ENCODE data around the gene CYLD. TPM values are rescaled to one million over a fixed set of nuclear protein-coding genes. Genes with fewer than 3 reads are reported as not detected.

CYLD gene
- total and polyA plus RNA-seq, 2 donors (not counting 3 experiments of a cell fraction or from before 2014, with no cell fraction given), result 7.4 to 21.5 TPM

GRCh38 chr16:50802961-50803360, 61.1 kb downstream of the CYLD start:
- Histone ChIP-seq H3K4me1 (ENCODE audit: control insufficient read depth, extremely low read depth, insufficient read depth, low read length) (no peaks in the 10 kb centered on the region), H3K9ac (replicated peaks; ENCODE audit: extremely low read depth, insufficient read depth, low read length) (no peak overlapping the region), H3K4me2 (ENCODE audit: insufficient read depth, low read length) (no peak overlapping the region), H3K9me1 (replicated peaks; ENCODE audit: control insufficient read depth, extremely low read depth, insufficient read depth, low read length) (no peaks in the 10 kb centered on the region), H3K4me3 (replicated peaks in 1 of 3; ENCODE audit: insufficient read depth in 1 of 3, low read depth in 1 of 3, low read length in 3 of 3) (no peak overlapping the region), H3K9me3 (replicated peaks; ENCODE audit: control insufficient read depth, insufficient read depth, low read length) (no peaks in the 10 kb centered on the region), H2AFZ (ENCODE audit: low read depth, low read length) (no peak overlapping the region), H3K27ac (ENCODE audit: insufficient read depth, low read depth, low read length) (no peak overlapping the region), H3K79me2 (ENCODE audit: control insufficient read depth, insufficient read depth, low read length) (no peaks in the 10 kb centered on the region), H3K36me3 (ENCODE audit: control insufficient read depth in 2 of 2, extremely low read depth in 1 of 2, insufficient read depth in 2 of 2, low read length in 2 of 2) (no peaks in the 10 kb centered on the region), H3K27me3 (ENCODE audit: control insufficient read depth in 2 of 2, insufficient read depth in 2 of 2, low read length in 2 of 2) (no peaks in the 10 kb centered on the region), H4K20me1 (replicated peaks; ENCODE audit: control insufficient read depth, extremely low read depth, insufficient read depth, low read length) (no peaks in the 10 kb centered on the region)
- TF ChIP-seq MYC (IDR thresholded peaks at IDR 0.05; ENCODE audit: low read depth, low read length) (no peak), POLR2AphosphoS5 (IDR thresholded peaks at IDR 0.05; ENCODE audit: insufficient read depth, low read depth, low read length) (no peak), GATA2 (IDR thresholded peaks at IDR 0.05; ENCODE audit: insufficient read depth, insufficient read length, low read depth, low read length) (no peak), JUN (IDR thresholded peaks at IDR 0.05; ENCODE audit: borderline replicate concordance, insufficient read depth, insufficient read length, low read depth) (no peak)
- dilution Hi-C loops (cut with MboI; ENCODE audit: extremely low pct_ligation_motif_present, low sequenced_read_pairs) (no loop called here), intact Hi-C loops (cut with micrococcal nuclease) (no loop called here)
- DNase-seq (ENCODE audit: low read depth, low spot score) (no peak), FAIRE-seq (no peak)
- ChIA-PET POLR2A (no interaction called here), CTCF (interaction anchor here (0.7 kb wide), 1 partner anchor 192 kb away, joined by 3 read pairs; no protein-coding TSS in a partner anchor)
- BruUV-seq (replicated peaks), result no TSS peak

- CTCF ChIA-PET, result interaction anchor here (1.4 to 2.7 kb wide), 2 partner anchors 133 to 211 kb away, joined by 8 to 84 read pairs; no protein-coding TSS in a partner anchor
- Histone ChIP-seq H3K9me3 (replicated peaks; ENCODE audit: control insufficient read depth, insufficient read depth, low read length) (no peaks in the 10 kb centered on the region), H3K27me3 (ENCODE audit: control insufficient read depth in 2 of 2, insufficient read depth in 2 of 2, low read length in 2 of 2) (no peaks in the 10 kb centered on the region), H3K4me3 (replicated peaks in 1 of 3; ENCODE audit: insufficient read depth in 1 of 3, low read depth in 1 of 3, low read length in 3 of 3) (no peak overlapping the region), H3K79me2 (ENCODE audit: control insufficient read depth, insufficient read depth, low read length) (no peaks in the 10 kb centered on the region), H3K4me1 (ENCODE audit: control insufficient read depth, extremely low read depth, insufficient read depth, low read length) (no peaks in the 10 kb centered on the region), H2AFZ (ENCODE audit: low read depth, low read length) (no peak overlapping the region), H3K9me1 (replicated peaks; ENCODE audit: control insufficient read depth, extremely low read depth, insufficient read depth, low read length) (no peaks in the 10 kb centered on the region), H3K27ac (ENCODE audit: insufficient read depth, low read depth, low read length) (no peak overlapping the region), H4K20me1 (replicated peaks; ENCODE audit: control insufficient read depth, extremely low read depth, insufficient read depth, low read length) (no peaks in the 10 kb centered on the region), H3K36me3 (ENCODE audit: control insufficient read depth in 2 of 2, extremely low read depth in 1 of 2, insufficient read depth in 2 of 2, low read length in 2 of 2) (no peaks in the 10 kb centered on the region), H3K9ac (replicated peaks; ENCODE audit: extremely low read depth, insufficient read depth, low read length) (no peak overlapping the region), H3K4me2 (ENCODE audit: insufficient read depth, low read length) (no peak overlapping the region)
- dilution Hi-C loops (cut with MboI; ENCODE audit: extremely low pct_ligation_motif_present, low sequenced_read_pairs), result no loop called here
- POLR2A ChIA-PET, result no interaction called here
- DNase-seq (ENCODE audit: low read depth, low spot score), result no peak
- BruUV-seq (replicated peaks), result no TSS peak
- no peak for FAIRE-seq
- intact Hi-C loops (cut with micrococcal nuclease), result no loop called here
- TF ChIP-seq EZH2 (IDR thresholded peaks at IDR 0.05; ENCODE audit: borderline replicate concordance, low read depth, low read length, severe bottlenecking), result no peak
- TF ChIP-seq GATA2 (IDR thresholded peaks at IDR 0.05; ENCODE audit: insufficient read depth, insufficient read length, low read depth, low read length), result no peak
- no peak for TF ChIP-seq MYC (IDR thresholded peaks at IDR 0.05; ENCODE audit: low read depth, low read length)
- no peak for TF ChIP-seq POLR2AphosphoS5 (IDR thresholded peaks at IDR 0.05; ENCODE audit: insufficient read depth, low read depth, low read length)
- TF ChIP-seq POLR2A (IDR thresholded peaks at IDR 0.05; ENCODE audit: low read depth, low read length), result no peak
- TF ChIP-seq FOS (IDR thresholded peaks at IDR 0.05; ENCODE audit: borderline replicate concordance, insufficient read depth, low read length), result no peak
- TF ChIP-seq MAX (IDR thresholded peaks at IDR 0.05; ENCODE audit: insufficient read depth, insufficient read length), result no peak
- TF ChIP-seq JUN (IDR thresholded peaks at IDR 0.05; ENCODE audit: borderline replicate concordance, insufficient read depth, insufficient read length, low read depth), result no peak
- TF ChIP-seq CTCF (IDR thresholded peaks at IDR 0.05; ENCODE audit: extremely low read depth in 1 of 2, insufficient read depth in 1 of 2, low read depth in 1 of 2, low read length in 2 of 2), result no peak
Observed at GRCh38 chr16:50804290-50804907, 62.5 kb downstream of the CYLD start.

Measured in endothelial cell of umbilical vein (primary cell).